UCSD-AML1 (cell line): Measurements from ENCODE around the gene PXYLP1.
"Not testable (repeated sequence)": the region's sequence is repeated elsewhere in the genome, so short reads cannot be mapped to it uniquely, and the experiment has no call there.

Experiments used
- DNase-seq: peaks from one replicate; lab custom pipeline; 2025; ENCODE audit not compliant: unreplicated experiment; lab: John Stamatoyannopoulos, UW

The PXYLP1 gene

GRCh38 chr3:141292356-141293058, 60.9 kb downstream of the PXYLP1 start:
- no peak for DNase-seq

DNA sequence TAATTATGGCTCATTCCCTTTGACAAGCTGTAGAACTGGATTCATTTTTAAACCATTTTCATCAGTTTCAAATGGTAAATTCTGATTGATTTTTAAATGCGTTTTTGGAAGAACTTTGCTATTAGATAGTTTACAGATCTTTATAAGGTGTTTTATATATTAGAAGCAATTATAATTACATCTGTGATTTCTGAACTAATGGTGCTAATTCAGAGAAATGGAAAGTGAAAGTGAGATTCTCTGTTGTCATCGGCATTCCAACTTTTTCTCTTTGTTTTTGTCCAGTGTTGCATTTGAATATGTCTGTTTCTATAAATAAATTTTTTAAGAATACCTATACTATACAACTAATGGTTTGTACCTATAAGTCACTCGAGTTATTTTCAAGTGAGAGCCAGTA, 62.7 kb downstream of the PXYLP1 start:
- no peak for DNase-seq

- DNase-seq, result no peak
Measured at GRCh38 chr3:141294848-141295247, 63.2 kb downstream of the PXYLP1 start.

DNA sequence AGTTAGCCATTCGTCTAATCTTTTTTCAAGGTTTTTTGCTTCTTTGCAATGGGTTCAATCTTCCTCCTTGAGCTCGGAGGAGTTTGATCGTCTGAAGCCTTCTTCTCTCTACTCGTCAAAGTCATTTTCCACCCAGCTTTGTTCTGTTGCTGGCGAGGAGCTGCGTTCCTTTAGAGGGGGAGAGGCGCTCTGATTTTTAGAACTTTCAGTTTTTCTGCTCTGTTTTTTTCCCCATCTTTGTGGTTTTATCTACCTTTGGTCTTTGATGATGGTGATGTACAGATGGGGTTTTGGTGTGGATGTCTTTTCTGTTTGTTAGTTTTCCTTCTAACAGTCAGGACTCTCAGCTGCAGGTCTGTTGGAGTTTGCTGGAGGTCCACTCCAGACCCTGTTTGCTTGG, 68.8 kb downstream of the PXYLP1 start:
- not testable (repeated sequence) for DNase-seq

DNA sequence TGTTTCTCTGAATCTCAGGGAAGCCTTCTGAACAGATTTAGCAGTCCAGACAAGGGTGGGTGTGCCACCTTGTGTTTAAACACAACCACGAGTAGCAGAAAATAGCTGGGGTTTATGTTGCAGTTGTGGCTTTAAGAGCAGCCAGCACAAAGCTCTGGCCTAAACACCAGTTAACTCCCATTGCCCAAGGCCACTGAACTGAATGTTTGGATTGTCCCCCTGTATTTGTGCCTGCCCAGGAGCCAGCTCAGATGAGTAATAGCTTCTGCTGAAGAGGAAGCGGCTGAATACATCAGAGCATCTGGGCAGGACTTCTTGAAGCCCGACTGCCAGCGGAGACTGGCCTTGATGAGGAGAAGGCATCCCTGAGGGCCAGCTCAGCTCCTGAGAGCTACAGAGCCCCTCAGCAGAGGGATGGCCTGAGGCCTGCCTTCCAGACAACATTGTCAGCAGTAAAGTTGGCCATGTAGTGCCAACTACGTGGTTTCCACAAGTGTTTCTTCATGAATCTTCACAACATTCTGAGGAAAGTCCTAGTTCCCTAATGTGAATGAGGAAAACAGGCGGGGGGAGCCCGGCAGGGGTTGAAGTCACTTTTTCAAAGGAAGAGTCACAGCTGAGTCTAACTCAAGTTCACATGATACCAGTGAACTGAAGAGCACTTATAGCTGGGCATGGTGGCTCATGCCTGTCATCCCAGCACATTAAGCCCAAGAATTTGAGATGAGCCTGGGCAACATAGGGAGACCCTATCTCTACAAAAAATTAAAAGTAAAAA, 70.9 kb downstream of the PXYLP1 start:
- no peak for DNase-seq

GRCh38 chr3:141303481-141304223, 72.0 kb downstream of the PXYLP1 start:
- peak; percentile 20 for DNase-seq

DNA sequence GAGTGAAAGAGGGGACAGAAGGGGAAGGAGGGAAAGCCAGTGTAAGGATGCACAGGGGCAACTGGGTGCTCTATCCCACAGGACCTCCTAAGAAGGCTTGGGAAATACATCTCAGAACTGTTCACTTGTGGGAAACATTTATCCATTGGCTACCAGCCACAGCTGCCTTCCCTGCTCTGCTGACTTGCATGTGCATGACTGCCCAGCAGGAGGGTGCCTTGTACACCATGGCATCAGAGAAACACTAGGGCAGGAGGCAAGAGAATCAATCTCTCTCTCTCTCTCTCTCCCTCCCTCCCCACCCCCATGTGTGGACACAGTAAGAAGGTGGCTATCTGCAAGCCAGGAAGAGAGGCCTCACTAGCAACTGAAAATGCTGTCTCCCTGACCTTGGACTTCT, 73.8 kb downstream of the PXYLP1 start:
- DNase-seq, result no peak

GRCh38 chr3:141306276-141306675, 74.7 kb downstream of the PXYLP1 start:
- no peak for DNase-seq

GRCh38 chr3:141306922-141307321, 75.3 kb downstream of the PXYLP1 start:
- no peak for DNase-seq

DNA sequence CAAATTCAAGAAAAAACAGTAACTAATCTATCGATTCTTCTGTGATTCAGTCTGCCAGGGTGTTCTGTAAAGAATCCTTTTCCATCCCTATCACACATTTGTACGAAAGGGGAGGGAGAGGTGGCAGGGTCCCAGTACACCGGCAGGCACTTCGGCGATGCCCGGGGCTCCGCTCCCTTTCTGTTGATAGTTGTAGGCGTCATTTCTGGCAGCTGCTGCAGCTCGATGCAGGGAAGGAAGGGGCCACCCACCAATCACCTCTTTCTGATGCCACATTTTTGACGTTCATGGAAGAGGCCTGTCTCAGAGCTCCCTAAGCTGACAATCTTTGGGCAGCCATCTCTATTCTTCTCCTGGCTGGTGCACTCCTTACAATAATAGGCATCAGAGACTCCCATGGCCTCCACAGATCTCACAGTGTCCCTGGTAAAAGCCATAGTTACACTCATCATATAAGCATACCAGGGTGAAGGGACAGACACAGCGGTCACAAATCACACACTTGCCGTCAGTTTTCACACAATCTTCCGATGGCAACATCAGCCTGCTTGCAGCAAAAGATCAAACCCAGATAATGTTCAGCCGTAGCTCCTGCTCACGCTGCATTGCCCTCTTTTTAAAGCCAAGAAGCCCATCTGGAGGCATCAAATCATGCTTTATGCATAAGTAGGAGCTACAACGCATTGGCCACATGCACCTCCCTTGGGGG, 75.9 kb downstream of the PXYLP1 start:
- DNase-seq, result no peak

- peak; percentile 19 for DNase-seq
Measured at GRCh38 chr3:141308588-141309218, 77.1 kb downstream of the PXYLP1 start.

DNA sequence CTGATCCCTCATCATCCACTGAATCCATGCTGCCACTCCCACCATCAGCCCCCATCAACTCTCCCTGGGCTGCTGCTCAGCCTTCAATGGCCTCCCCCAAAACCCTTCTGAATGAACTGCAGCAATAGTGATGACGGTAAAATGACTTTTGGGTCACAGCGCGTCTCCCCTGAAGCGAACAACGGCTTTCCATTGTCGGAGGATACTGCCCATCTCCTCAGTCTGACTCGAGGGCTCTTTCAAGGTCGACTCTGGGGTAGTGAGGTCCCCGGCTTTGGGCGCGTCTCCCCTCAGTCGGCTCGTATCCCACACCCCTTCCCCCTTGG, 79.5 kb downstream of the PXYLP1 start:
- DNase-seq, result no peak

DNA sequence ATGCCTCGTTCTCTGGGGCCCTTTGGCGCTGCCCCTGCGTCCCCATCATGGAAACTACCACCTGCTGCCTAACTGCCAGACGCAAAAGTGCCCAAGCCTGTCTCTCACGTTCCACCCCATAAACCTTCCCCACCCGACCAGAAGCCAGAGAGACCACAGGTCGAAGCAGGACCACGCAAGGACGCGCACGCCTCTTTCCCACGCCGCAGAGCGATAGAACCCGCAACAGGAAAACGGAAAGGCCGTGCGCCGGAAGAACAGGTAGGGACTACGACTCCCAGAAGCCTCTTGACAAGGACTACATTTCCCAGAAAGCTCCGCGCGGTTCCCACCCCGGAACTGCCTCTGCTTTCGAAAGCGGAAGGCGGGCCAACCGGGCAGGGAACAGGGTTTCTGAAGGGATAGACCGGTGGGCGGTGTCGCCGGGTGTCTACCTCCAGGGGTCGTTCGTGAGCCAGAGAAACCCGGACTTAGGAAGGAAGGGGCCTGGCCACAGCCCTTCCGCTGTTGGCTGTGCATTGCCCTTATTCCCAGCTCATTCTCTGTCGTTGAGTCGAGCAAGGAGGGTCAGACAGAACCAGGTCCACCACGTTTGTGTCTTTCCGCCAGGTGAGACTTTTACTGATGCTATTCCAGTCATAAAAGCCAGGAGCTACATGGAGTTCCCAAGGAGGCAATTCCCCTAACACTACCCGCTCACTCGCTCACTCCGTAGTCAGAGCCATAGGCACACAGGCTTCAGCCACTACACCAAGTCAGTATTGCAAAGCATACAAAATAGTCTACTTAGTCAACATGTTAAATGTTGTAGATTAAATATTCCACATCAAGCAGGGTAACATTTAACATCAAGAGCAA, 80.1 kb downstream of the PXYLP1 start:
- DNase-seq, result peak; percentile 97

- DNase-seq, result no peak
Measured at GRCh38 chr3:141312354-141313092, 80.9 kb downstream of the PXYLP1 start.

DNA sequence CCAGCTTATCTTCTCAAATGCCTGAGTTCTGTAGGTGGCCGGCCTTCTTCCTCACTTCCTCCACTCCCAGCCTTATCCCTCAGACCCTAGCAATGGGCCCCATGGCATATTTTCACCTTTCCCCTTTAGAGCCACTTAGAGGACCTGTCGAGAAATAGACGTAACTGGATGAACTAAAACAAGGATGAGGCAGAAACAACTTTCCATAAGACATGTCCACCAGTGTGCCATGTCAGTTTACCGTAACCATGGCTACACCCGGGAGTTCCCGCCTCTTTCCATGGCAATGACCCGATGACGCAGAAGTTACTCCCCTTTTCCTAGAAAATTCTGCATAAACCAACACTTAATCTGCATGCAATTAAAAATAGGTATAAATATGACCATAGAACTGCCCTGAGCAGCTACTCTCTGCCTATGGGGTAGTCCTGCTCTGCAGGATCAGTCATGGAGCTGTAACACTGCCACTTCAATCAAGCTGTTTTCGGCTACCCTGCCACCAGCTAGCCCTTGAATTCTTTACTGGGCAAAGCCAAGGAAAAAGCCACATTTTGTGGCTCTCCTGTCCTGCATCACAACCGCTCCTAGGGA, 81.6 kb downstream of the PXYLP1 start:
- DNase-seq, result no peak

DNA sequence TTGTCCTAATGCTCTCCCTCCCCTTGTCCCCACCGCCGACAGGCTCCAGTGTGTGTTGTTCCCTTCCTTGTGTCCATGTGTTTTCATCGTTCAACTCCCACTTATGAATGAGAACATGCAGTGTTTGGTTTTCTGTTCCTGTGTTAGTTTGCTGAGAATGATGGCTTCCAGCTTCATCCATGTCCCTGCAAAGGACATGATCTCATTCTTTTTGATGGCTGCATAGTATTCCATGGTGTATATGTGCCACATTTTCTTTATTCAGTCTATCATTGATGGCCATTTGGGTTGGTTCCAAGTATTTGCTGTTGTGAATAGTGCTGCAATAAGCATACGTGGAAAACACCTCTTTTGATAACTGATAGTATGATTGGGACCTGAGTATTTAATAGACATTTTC, 82.8 kb downstream of the PXYLP1 start:
- not testable (repeated sequence) for DNase-seq

DNA sequence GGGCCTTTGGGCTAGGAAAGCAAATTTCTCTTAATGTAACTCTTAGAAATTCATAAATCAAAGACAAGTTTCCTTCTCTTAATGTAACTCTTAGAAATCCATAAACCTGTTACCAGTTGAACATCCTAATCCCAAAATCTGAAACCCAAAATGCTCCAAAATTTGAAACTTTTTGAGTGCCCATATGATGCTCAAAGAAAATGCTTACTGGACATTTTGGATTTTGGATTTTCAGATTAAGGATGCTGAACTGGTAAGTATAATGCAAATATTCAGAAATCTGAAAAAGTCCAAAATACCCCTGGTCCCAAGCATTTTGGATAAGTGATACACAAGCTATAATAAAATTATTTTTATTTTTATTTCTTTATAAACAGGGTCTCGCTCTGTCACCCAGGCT, 85.2 kb downstream of the PXYLP1 start:
- DNase-seq, result no peak

DNA sequence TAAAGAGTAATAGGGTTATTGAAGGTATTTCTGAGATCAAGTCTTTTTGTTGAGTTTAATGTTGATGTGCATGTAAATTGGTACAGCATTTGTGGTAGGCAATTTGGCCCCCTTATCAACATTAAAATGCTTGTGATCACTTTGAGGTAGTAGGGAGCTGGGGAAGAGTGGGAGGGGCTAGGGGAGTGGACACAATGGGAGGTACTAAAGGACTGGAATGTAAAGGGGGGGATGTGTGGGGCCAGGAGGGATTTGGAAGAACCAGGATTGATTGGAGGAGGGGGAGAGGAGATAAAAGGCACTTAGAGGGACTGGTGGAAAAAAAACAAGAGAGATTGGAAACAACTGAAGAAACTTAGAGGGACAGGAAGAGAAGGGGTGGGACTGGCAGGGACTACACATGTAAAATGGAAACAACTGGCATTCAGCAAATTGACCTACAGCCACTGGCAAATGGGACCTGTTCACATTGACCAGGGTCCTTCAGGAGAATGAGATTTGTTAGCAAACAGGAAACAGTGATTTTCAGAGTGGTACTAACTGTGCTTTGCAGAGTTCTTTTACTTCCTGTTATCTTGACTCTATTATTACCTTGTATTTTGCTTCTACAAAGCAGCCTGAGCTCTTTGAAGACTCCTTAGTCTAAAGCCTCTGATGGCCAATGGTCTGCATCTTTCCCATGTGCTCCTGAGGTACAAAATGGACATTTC, 88.9 kb downstream of the PXYLP1 start:
- no peak for DNase-seq
